ENCODE results near the gene SCIN.
"Not testable (repeated sequence)": the region's sequence is repeated elsewhere in the genome, so short reads cannot be mapped to it uniquely, and the experiment has no call there.

SCIN gene

GRCh38 chr7:12570534-12571461 lies at the start of gene SCIN:
SCIN (plus strand) TSS chr7:12570720; CDS start chr7:12570787, 67 bp downstream.
- DNase-seq: peak; percentile 6

- no peak for DNase-seq
These were observed 45.6 kb upstream of the SCIN start for GRCh38 chr7:12524794-12525386.

GRCh38 chr7:12526693-12527092 lies 43.8 kb upstream of the SCIN start:
- DNase-seq: not testable (repeated sequence)

GRCh38 chr7:12527670-12528069 lies 42.9 kb upstream of the SCIN start:
- not testable (repeated sequence) for DNase-seq

GRCh38 chr7:12529971-12530710 lies 40.4 kb upstream of the SCIN start:
- DNase-seq: no peak

- no peak for DNase-seq
These were observed 38.7 kb upstream of the SCIN start for GRCh38 chr7:12531784-12532183.

GRCh38 chr7:12534046-12534445 lies 36.5 kb upstream of the SCIN start:
- no peak for DNase-seq

GRCh38 chr7:12539681-12540080 lies 30.8 kb upstream of the SCIN start:
- DNase-seq: no peak

- no peak for DNase-seq
These were observed 29.7 kb upstream of the SCIN start for GRCh38 chr7:12540850-12541249.

GRCh38 chr7:12543586-12543985 lies 26.9 kb upstream of the SCIN start:
- DNase-seq: no peak

GRCh38 chr7:12549106-12549505 lies 21.4 kb upstream of the SCIN start:
- DNase-seq: no peak

GRCh38 chr7:12550956-12551355 lies 19.6 kb upstream of the SCIN start:
- DNase-seq: no peak

- no peak for DNase-seq
These were observed 17.6 kb upstream of the SCIN start for GRCh38 chr7:12552876-12553275.

- DNase-seq: no peak
These were observed 17.1 kb upstream of the SCIN start for GRCh38 chr7:12553416-12553815.

GRCh38 chr7:12554351-12554750 lies 16.2 kb upstream of the SCIN start:
- DNase-seq: no peak

GRCh38 chr7:12554872-12555271 lies 15.6 kb upstream of the SCIN start:
- no peak for DNase-seq

- DNase-seq: not testable (repeated sequence)
These were observed 14.8 kb upstream of the SCIN start for GRCh38 chr7:12555695-12556094.

- DNase-seq: not testable (repeated sequence)
These were observed 14.3 kb upstream of the SCIN start for GRCh38 chr7:12556139-12556792.

GRCh38 chr7:12557282-12557681 lies 13.2 kb upstream of the SCIN start:
- DNase-seq: no peak

- no peak for DNase-seq
These were observed 5.3 kb upstream of the SCIN start for GRCh38 chr7:12564996-12565764.

- DNase-seq: no peak
These were observed 4.6 kb upstream of the SCIN start for GRCh38 chr7:12565873-12566272.

GRCh38 chr7:12567015-12567414 lies 3.5 kb upstream of the SCIN start:
- no peak for DNase-seq

Measured in stimulated activated CD4-positive, alpha-beta T cell treated with anti-CD3 and anti-CD28 coated beads, Interleukin-1b, Interleukin-23, amount 100 ng/mL, for 48 hours (primary cell).